Activated CD4-positive, alpha-beta T cell treated with anti-CD3 and anti-CD28 coated beads, Interleukin-2, amount 10 ng/mL, durations not matched to agents 24 days and 14 days (primary cell): ENCODE results near the gene GMPR2. TPM values are rescaled to one million over a fixed set of nuclear protein-coding genes. Genes with fewer than 3 reads are reported as not detected.

Experiments used
- DNase-seq: peaks from one replicate; pipeline ENCODE4 v3.0.0; 2022
- H3K27ac Mint-ChIP-seq: one replicate; pipeline ENCODE4 v1.8.0; 2022; ENCODE audit warnings: mild to moderate bottlenecking, mixed read lengths
- H3K27me3 Mint-ChIP-seq: one replicate; pipeline ENCODE4 v1.8.0; 2022; ENCODE audit warnings: mixed read lengths
- H3K36me3 Mint-ChIP-seq: one replicate; pipeline ENCODE4 v1.8.0; 2022; ENCODE audit warnings: low read depth, mild to moderate bottlenecking, mixed read lengths
- H3K4me1 Mint-ChIP-seq: one replicate; pipeline ENCODE4 v1.8.0; 2021; ENCODE audit warnings: mixed read lengths
- H3K4me3 Mint-ChIP-seq: one replicate; pipeline ENCODE4 v1.8.0; 2022; ENCODE audit warnings: mild to moderate bottlenecking, moderate library complexity, mixed read lengths
- H3K9me3 Mint-ChIP-seq: one replicate; pipeline ENCODE4 v1.8.0; 2021; ENCODE audit warnings: mixed read lengths
- intact Hi-C: fragments of 100-400 bp; cut with micrococcal nuclease; formaldehyde crosslinking; loops from one replicate; pipeline ENCODE4 v1.15.1; 2023
- total RNA-seq: library from RNA; stranded (reverse); gene quantifications from 2 replicates; pipeline ENCODE4 v1.2.3, GENCODE V29; 2022

Gene GMPR2
- total RNA-seq, 1 donor from 2014 or later: 32.4 TPM

- Mint-ChIP-seq H3K4me1 (no peaks in the 10 kb centered on the region), H3K9me3 (no peaks in the 10 kb centered on the region), H3K27ac (no peak overlapping the region), H3K27me3 (no peaks in the 10 kb centered on the region), H3K4me3 (no peak overlapping the region), H3K36me3 (peaks cover 14% of the 10 kb centered on the region)
- intact Hi-C loops: no loop called here
- no peak for DNase-seq
Observed at GRCh38 chr14:24258119-24258518, 25.4 kb downstream of the GMPR2 start.

GRCh38 chr14:24258548-24259265, 26.0 kb downstream of the GMPR2 start:
- Mint-ChIP-seq H3K27me3 (no peaks in the 10 kb centered on the region), H3K9me3 (no peaks in the 10 kb centered on the region), H3K4me3 (no peak overlapping the region), H3K27ac (no peak overlapping the region), H3K36me3 (peaks cover 14% of the 10 kb centered on the region), H3K4me1 (no peaks in the 10 kb centered on the region)
- intact Hi-C loops: no loop called here
- DNase-seq: no peak

- no peak overlapping the region for H3K27ac Mint-ChIP-seq
- H3K9me3 Mint-ChIP-seq: no peaks in the 10 kb centered on the region
- H3K36me3 Mint-ChIP-seq: peaks cover 9% of the 10 kb centered on the region
- no peaks in the 10 kb centered on the region for H3K27me3 Mint-ChIP-seq
- DNase-seq: no peak
- no peak overlapping the region for H3K4me3 Mint-ChIP-seq
- no peaks in the 10 kb centered on the region for H3K4me1 Mint-ChIP-seq
- intact Hi-C loops: no loop called here
Observed at GRCh38 chr14:24259282-24260025, 26.7 kb downstream of the GMPR2 start.

- H3K9me3 Mint-ChIP-seq: no peaks in the 10 kb centered on the region
- H3K36me3 Mint-ChIP-seq: peaks cover 10% of the 10 kb centered on the region
- intact Hi-C loops: no loop called here
- H3K4me3 Mint-ChIP-seq: no peak overlapping the region
- no peak overlapping the region for H3K27ac Mint-ChIP-seq
- no peaks in the 10 kb centered on the region for H3K27me3 Mint-ChIP-seq
- no peak for DNase-seq
- no peaks in the 10 kb centered on the region for H3K4me1 Mint-ChIP-seq
Observed at GRCh38 chr14:24260026-24260779, 27.5 kb downstream of the GMPR2 start.

GRCh38 chr14:24260780-24261157, 28.0 kb downstream of the GMPR2 start:
- DNase-seq: no peak
- H3K36me3 Mint-ChIP-seq: peaks cover 11% of the 10 kb centered on the region
- no peak overlapping the region for H3K4me3 Mint-ChIP-seq
- no peaks in the 10 kb centered on the region for H3K27me3 Mint-ChIP-seq
- no peaks in the 10 kb centered on the region for H3K4me1 Mint-ChIP-seq
- intact Hi-C loops: no loop called here
- no peak overlapping the region for H3K27ac Mint-ChIP-seq
- H3K9me3 Mint-ChIP-seq: no peaks in the 10 kb centered on the region

GRCh38 chr14:24261256-24261968, 28.7 kb downstream of the GMPR2 start:
- no peak for DNase-seq
- Mint-ChIP-seq H3K4me1 (no peaks in the 10 kb centered on the region), H3K27ac (no peak overlapping the region), H3K4me3 (no peak overlapping the region), H3K36me3 (peaks cover 16% of the 10 kb centered on the region), H3K27me3 (no peaks in the 10 kb centered on the region), H3K9me3 (no peaks in the 10 kb centered on the region)
- intact Hi-C loops: no loop called here

GRCh38 chr14:24261969-24262327, 29.2 kb downstream of the GMPR2 start:
- Mint-ChIP-seq H3K27ac (no peak overlapping the region), H3K9me3 (no peaks in the 10 kb centered on the region), H3K36me3 (peaks cover 22% of the 10 kb centered on the region), H3K4me1 (no peaks in the 10 kb centered on the region), H3K4me3 (no peak overlapping the region), H3K27me3 (no peaks in the 10 kb centered on the region)
- no peak for DNase-seq
- intact Hi-C loops: no loop called here

- intact Hi-C loops: no loop called here
- DNase-seq: no peak
- Mint-ChIP-seq H3K4me1 (peaks cover 2% of the 10 kb centered on the region), H3K27ac (no peak within 1 kb of the TSS), H3K4me3 (no peak within 1 kb of the TSS), H3K36me3 (peaks cover 25% of the 10 kb centered on the region), H3K27me3 (no peaks in the 10 kb centered on the region), H3K9me3 (no peaks in the 10 kb centered on the region)
Observed at GRCh38 chr14:24262821-24263733, 30.3 kb downstream of the GMPR2 start, which contains the start of gene TGM1. Gene TGM1, minus strand, starts transcription at chr14:24263177. Its CDS starts 825 bp downstream, at chr14:24262352.

GRCh38 chr14:24263848-24264247, 31.1 kb downstream of the GMPR2 start:
- no peak for DNase-seq
- intact Hi-C loops: no loop called here
- no peak overlapping the region for H3K27ac Mint-ChIP-seq
- H3K4me1 Mint-ChIP-seq: peaks cover 2% of the 10 kb centered on the region
- no peak overlapping the region for H3K4me3 Mint-ChIP-seq
- H3K36me3 Mint-ChIP-seq: peaks cover 29% of the 10 kb centered on the region
- H3K27me3 Mint-ChIP-seq: no peaks in the 10 kb centered on the region
- no peaks in the 10 kb centered on the region for H3K9me3 Mint-ChIP-seq

GRCh38 chr14:24264298-24264697, 31.6 kb downstream of the GMPR2 start:
- H3K36me3 Mint-ChIP-seq: peaks cover 32% of the 10 kb centered on the region
- H3K27me3 Mint-ChIP-seq: no peaks in the 10 kb centered on the region
- DNase-seq: no peak
- H3K4me3 Mint-ChIP-seq: no peak overlapping the region
- intact Hi-C loops: no loop called here
- H3K27ac Mint-ChIP-seq: no peak overlapping the region
- peaks cover 2% of the 10 kb centered on the region for H3K4me1 Mint-ChIP-seq
- no peaks in the 10 kb centered on the region for H3K9me3 Mint-ChIP-seq

GRCh38 chr14:24266344-24267244, 33.9 kb downstream of the GMPR2 start:
- Mint-ChIP-seq H3K4me3 (no peak overlapping the region), H3K27ac (no peak overlapping the region), H3K4me1 (peaks cover 15% of the 10 kb centered on the region), H3K27me3 (no peaks in the 10 kb centered on the region), H3K36me3 (peaks cover 35% of the 10 kb centered on the region), H3K9me3 (no peaks in the 10 kb centered on the region)
- no peak for DNase-seq
- intact Hi-C loops: no loop called here

GRCh38 chr14:24267516-24267915, 34.8 kb downstream of the GMPR2 start:
- Mint-ChIP-seq H3K36me3 (peaks cover 32% of the 10 kb centered on the region), H3K4me3 (no peak overlapping the region), H3K9me3 (no peaks in the 10 kb centered on the region), H3K4me1 (peaks cover 24% of the 10 kb centered on the region), H3K27me3 (no peaks in the 10 kb centered on the region), H3K27ac (no peak overlapping the region)
- no peak for DNase-seq
- intact Hi-C loops: no loop called here
